ENCODE results near the gene ANXA1.

The ANXA1 gene

GRCh38 chr9:73146111-73146815 lies 5.4 kb upstream of the ANXA1 start:
- Histone ChIP-seq H3K27me3 (no peaks in the 10 kb centered on the region), H3K4me1 (no peaks in the 10 kb centered on the region), H3K36me3 (no peaks in the 10 kb centered on the region), H3K9me3 (no peaks in the 10 kb centered on the region), H3K4me3 (ENCODE audit: low read depth, low read length) (no peak overlapping the region)
- TF ChIP-seq CTCF (IDR thresholded peaks at IDR 0.05; ENCODE audit: low read depth, low read length): no peak
- DNase-seq: no peak

GRCh38 chr9:73148447-73148937 lies 3.2 kb upstream of the ANXA1 start:
- no peak for DNase-seq
- H3K27me3 ChIP-seq: no peaks in the 10 kb centered on the region

GRCh38 chr9:73149371-73150067 lies 2.1 kb upstream of the ANXA1 start:
- no peak overlapping the region for H3K4me3 ChIP-seq (ENCODE audit: low read depth, low read length)
- H3K27me3 ChIP-seq: no peaks in the 10 kb centered on the region
- no peaks in the 10 kb centered on the region for H3K9me3 ChIP-seq
- H3K4me1 ChIP-seq: no peaks in the 10 kb centered on the region
- no peaks in the 10 kb centered on the region for H3K36me3 ChIP-seq
- no peak for DNase-seq
- TF ChIP-seq CTCF (IDR thresholded peaks at IDR 0.05; ENCODE audit: low read depth, low read length): no peak

More at GRCh38 chr9:73148447-73148937, 3.2 kb upstream of the ANXA1 start:
- Histone ChIP-seq H3K4me1 (no peaks in the 10 kb centered on the region), H3K36me3 (no peaks in the 10 kb centered on the region), H3K4me3 (ENCODE audit: low read depth, low read length) (no peak overlapping the region), H3K9me3 (no peaks in the 10 kb centered on the region)
- TF ChIP-seq CTCF (IDR thresholded peaks at IDR 0.05; ENCODE audit: low read depth, low read length): no peak

GRCh38 chr9:73152543-73152844 lies 829 bp downstream of the ANXA1 start:
- Histone ChIP-seq H3K9me3 (no peaks in the 10 kb centered on the region), H3K4me3 (ENCODE audit: low read depth, low read length) (no peak overlapping the region), H3K4me1 (no peaks in the 10 kb centered on the region), H3K36me3 (no peaks in the 10 kb centered on the region), H3K27me3 (no peaks in the 10 kb centered on the region)
- no peak for TF ChIP-seq CTCF (IDR thresholded peaks at IDR 0.05; ENCODE audit: low read depth, low read length)
- DNase-seq: no peak

- no peak overlapping the region for H3K4me3 ChIP-seq (ENCODE audit: low read depth, low read length)
- no peak for TF ChIP-seq CTCF (IDR thresholded peaks at IDR 0.05; ENCODE audit: low read depth, low read length)
- no peaks in the 10 kb centered on the region for H3K9me3 ChIP-seq
- DNase-seq: no peak
- no peaks in the 10 kb centered on the region for H3K36me3 ChIP-seq
- H3K4me1 ChIP-seq: no peaks in the 10 kb centered on the region
- H3K27me3 ChIP-seq: no peaks in the 10 kb centered on the region
Measured at GRCh38 chr9:73152953-73153352, 1.3 kb downstream of the ANXA1 start.

GRCh38 chr9:73153793-73154227 lies 2.1 kb downstream of the ANXA1 start:
- no peaks in the 10 kb centered on the region for H3K9me3 ChIP-seq
- TF ChIP-seq CTCF (IDR thresholded peaks at IDR 0.05; ENCODE audit: low read depth, low read length): no peak
- no peaks in the 10 kb centered on the region for H3K4me1 ChIP-seq
- H3K27me3 ChIP-seq: no peaks in the 10 kb centered on the region
- H3K36me3 ChIP-seq: no peaks in the 10 kb centered on the region
- no peak for DNase-seq
- H3K4me3 ChIP-seq (ENCODE audit: low read depth, low read length): no peak overlapping the region

All from BE2C (cell line).